Measurements from ENCODE around the gene CCR5AS.
"Not testable (repeated sequence)": the region's sequence is repeated elsewhere in the genome, so short reads cannot be mapped to it uniquely, and the experiment has no call there.

The CCR5AS gene

DNA sequence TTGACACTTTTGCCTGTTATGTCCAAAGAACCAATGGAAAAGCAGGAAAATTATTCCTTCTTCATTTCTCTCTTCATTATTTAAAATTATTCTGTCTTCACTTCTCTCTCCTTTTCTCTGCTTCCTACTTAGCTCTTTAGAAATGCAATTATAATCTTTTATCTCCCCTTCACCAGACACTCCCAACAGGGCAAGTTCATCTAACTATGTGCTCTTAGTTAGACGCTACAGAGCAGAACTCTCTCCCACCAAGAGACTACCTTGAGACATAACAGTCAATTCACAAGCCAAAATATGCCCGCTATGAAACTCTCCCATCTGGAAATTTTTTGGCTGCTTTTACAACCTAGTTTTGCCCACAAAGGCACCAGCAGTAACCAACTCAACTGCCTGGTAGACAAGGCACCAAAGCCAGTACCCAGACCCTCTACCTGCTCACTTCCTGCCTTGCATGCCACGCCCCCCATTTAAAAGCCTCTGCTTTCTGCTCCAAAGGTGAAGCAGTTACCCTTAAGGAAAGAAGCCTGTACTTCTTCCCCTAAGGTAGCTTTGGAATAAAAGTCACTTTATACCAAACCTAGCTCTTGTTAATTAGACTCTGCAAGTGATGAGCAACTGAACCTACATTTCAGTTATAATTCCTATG lies 28.3 kb upstream of the CCR5AS start:
- no peak for DNase-seq (ENCODE audit: low read depth in 2 of 2)
- H3K4me3 ChIP-seq (replicated peaks in 1 of 2; ENCODE audit: low read depth in 2 of 2, low read length in 2 of 2) = no peak overlapping the region
- TF ChIP-seq, protein P1, sequence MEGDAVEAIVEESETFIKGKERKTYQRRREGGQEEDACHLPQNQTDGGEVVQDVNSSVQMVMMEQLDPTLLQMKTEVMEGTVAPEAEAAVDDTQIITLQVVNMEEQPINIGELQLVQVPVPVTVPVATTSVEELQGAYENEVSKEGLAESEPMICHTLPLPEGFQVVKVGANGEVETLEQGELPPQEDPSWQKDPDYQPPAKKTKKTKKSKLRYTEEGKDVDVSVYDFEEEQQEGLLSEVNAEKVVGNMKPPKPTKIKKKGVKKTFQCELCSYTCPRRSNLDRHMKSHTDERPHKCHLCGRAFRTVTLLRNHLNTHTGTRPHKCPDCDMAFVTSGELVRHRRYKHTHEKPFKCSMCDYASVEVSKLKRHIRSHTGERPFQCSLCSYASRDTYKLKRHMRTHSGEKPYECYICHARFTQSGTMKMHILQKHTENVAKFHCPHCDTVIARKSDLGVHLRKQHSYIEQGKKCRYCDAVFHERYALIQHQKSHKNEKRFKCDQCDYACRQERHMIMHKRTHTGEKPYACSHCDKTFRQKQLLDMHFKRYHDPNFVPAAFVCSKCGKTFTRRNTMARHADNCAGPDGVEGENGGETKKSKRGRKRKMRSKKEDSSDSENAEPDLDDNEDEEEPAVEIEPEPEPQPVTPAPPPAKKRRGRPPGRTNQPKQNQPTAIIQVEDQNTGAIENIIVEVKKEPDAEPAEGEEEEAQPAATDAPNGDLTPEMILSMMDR (IDR thresholded peaks at IDR 0.05; ENCODE audit: low read depth, low read length) = no peak

DNA sequence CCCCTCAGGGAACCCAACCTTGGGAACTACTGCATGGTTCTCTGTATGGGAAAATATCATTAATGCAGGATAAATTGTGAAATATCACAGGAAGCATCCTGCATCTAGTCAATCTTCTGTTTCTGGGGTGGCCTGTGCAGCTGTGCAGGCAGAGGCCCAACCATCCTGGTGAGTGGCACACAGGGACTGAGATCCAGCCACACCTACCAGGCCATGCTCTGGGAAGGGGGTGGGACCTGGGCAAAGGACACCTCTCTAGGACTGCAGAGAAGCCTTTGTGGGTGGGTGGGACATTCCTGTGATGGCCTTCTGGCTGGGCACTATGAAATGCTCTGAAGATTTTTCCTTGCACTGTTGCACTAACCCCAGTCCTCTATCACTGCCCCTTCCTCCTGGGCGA lies 27.0 kb upstream of the CCR5AS start:
- no peak overlapping the region for H3K4me3 ChIP-seq (replicated peaks in 1 of 2; ENCODE audit: low read depth in 2 of 2, low read length in 2 of 2)
- TF ChIP-seq, protein P1 (IDR thresholded peaks at IDR 0.05; ENCODE audit: low read depth, low read length) = no peak
- no peak for DNase-seq (ENCODE audit: low read depth in 2 of 2)

DNA sequence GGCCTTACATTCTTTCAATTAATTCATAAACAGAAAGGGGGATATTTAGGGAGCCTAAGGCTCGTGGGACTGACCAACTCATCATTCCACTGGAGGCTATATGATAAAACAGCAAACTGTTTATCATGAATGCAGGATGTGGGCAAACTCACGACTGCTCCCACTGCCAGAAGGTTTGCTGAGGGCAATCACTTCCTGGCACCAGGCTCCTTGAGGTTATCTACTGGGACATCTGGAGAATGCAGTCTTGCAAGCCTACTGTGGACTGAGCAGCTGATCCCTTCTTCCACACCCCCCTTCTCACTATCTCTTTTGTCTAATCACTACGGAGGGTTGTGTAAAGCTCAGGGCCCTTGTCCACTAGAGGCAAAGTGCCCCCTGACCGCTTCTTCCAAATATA lies 26.3 kb upstream of the CCR5AS start:
- DNase-seq (ENCODE audit: low read depth in 2 of 2); H3K4me3 ChIP-seq (replicated peaks in 1 of 2; ENCODE audit: low read depth in 2 of 2, low read length in 2 of 2): not testable (repeated sequence)

DNA sequence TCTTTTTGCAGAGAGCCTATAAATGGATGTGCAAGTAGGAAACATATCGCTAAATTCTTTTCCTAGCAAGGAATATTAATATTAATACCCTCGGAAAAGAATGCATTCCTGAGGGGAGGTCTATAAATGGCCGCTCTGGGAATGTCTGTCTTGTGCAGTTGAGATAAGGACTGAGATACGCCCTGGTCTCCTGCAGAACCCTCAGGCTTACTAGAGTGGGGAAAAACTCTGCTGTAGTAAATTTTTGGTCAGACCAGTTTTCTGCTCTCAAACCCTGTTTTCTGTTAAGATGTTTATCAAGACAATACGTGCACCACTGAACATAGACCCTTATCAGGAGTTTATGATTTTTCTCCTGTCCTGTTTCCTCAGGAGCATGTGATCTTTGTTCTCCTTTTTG lies 25.0 kb upstream of the CCR5AS start:
- DNase-seq (ENCODE audit: low read depth in 2 of 2); H3K4me3 ChIP-seq (replicated peaks in 1 of 2; ENCODE audit: low read depth in 2 of 2, low read length in 2 of 2): not testable (repeated sequence)

DNA sequence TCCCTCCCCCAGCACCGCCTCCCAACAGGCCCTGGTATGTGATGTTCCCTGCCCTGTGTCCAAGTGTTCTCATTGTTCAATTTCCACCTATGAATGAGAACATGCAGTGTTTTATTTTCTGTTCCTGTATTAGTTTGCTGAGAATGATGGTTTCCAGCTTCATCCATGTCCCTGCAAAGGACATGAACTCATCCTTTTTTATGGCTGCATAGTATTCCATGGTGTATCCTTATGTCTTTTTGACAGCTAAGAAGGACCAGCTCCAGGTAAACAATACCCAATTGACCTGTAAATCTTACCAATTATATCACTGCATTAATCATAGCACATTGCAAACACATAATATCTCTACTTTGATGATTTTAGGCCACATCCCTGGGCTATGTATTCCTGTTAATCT lies 24.0 kb upstream of the CCR5AS start:
- not testable (repeated sequence) for DNase-seq (ENCODE audit: low read depth in 2 of 2); H3K4me3 ChIP-seq (replicated peaks in 1 of 2; ENCODE audit: low read depth in 2 of 2, low read length in 2 of 2)

DNA sequence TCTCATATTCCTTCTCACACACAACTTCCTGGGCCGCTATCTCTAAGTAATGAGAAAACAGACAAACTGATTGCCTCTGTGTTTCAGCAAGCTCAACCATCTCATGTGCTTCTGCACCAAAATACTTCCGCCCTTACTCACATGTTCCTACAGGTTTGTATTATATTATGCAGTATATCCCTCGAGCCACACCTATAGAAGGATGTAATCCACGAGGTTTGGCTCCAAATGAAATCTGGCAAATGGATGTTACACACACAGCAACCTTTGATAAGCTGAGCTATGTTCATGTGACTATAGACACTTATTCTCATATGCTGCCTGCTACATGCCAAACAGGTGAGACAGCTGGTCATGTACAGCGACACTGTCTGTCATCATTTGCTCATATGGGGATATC lies 22.8 kb upstream of the CCR5AS start:
- TF ChIP-seq, protein P1 (IDR thresholded peaks at IDR 0.05; ENCODE audit: low read depth, low read length) = no peak
- DNase-seq (ENCODE audit: low read depth in 2 of 2) = no peak
- no peak overlapping the region for H3K4me3 ChIP-seq (replicated peaks in 1 of 2; ENCODE audit: low read depth in 2 of 2, low read length in 2 of 2)

DNA sequence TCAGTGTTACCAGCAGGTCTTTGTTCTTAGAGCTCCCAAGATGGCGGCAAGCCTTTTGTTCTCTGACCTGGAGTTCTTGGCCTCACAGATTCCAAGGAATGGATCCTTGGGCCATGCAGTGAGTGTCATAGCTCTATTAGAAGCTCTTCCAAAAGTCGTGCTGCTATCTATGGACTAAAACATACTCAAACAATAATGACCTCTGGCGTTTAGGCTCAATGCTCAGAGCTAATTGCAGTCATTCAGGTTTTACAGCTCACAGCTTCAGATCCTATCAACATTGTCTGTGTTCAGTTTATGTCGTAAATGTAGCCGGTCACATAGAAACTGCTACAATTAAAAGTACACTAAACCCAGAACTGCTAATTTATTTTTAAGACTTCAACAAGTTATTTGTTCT lies 22.4 kb upstream of the CCR5AS start:
- TF ChIP-seq, protein P1 (IDR thresholded peaks at IDR 0.05; ENCODE audit: low read depth, low read length) = no peak
- no peak overlapping the region for H3K4me3 ChIP-seq (replicated peaks in 1 of 2; ENCODE audit: low read depth in 2 of 2, low read length in 2 of 2)
- no peak for DNase-seq (ENCODE audit: low read depth in 2 of 2)

DNA sequence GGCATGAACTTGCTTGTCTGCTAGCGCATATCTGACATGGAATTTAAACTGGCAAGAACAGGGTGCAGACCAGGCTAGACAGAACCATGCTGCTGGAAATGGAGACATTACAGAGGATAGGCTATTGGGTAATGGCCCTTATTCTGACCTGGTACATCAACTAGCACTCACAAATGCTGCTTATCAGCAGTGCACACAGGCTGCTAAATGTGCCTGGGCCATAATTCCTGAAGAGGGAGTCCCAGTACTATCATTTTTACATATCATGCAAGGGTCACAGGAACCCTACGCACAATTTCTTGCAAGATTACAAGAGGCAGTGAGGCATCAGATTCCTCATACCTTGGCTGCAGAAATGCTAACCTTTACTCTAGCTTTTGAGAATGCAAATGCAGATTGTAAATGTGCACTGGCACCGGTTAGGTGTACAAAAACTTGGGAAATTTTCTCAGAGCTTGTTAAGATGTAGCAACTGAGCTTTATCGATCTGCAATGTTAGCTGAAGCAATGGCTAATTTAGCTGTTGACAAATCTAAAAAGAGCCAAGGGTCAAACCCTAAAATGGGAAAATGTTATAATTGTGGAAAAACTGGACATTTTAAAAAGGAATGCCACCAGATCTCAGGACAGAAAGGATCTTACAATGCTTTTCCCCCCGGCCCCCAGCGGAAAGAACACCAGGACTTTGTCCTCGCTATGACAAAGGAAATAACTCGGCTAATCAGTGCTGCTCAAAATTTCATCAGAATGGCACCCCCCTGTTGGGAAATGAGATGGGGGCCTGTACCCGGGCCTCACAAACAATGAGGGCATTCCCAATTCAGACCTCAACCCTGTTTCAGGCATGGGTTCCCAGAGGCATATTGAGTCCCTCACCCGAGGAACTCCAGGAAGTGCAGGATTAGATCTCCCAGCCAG lies 21.3 kb upstream of the CCR5AS start:
- TF ChIP-seq, protein P1 (IDR thresholded peaks at IDR 0.05; ENCODE audit: low read depth, low read length) = no peak
- DNase-seq (ENCODE audit: low read depth in 2 of 2) = peak in 1 of 2 donors; percentile 16
- no peak overlapping the region for H3K4me3 ChIP-seq (replicated peaks in 1 of 2; ENCODE audit: low read depth in 2 of 2, low read length in 2 of 2)

Data from cardiac fibroblast (primary cell).